RWPE2 (cell line): ENCODE data around the gene KCNJ2.

Experiments used
- ATAC-seq: fragments of 200-7000 bp; cut with Tn5 transposase; 3 replicates; pipeline ENCODE4 v1.9.1; 2021; ENCODE audit warnings: low read depth
- DNase-seq: peaks from one replicate; pipeline ENCODE4 v3.0.0-alpha.2; 2020; ENCODE audit warnings: low spot score
- H3K27ac ChIP-seq: fragments of 450-650 bp; 2 replicates; pipeline ENCODE4 v1.5.1; 2017; ENCODE audit warnings: mild to moderate bottlenecking; ENCODE audit not compliant: poor library complexity, severe bottlenecking
- H3K27me3 ChIP-seq: fragments of 250-450 bp; sonication (Bioruptor Pico); 2 replicates; pipeline ENCODE4 v1.5.1; 2021; ENCODE audit warnings: mild to moderate bottlenecking, moderate library complexity; ENCODE audit not compliant: insufficient read depth, poor library complexity, severe bottlenecking
- H3K36me3 ChIP-seq: fragments of 250-450 bp; sonication (Bioruptor Pico); 2 replicates; pipeline ENCODE4 v1.5.1; 2020; ENCODE audit warnings: low read depth, mild to moderate bottlenecking, moderate library complexity
- H3K4me1 ChIP-seq: fragments of 250-450 bp; sonication (Bioruptor Pico); 2 replicates; pipeline ENCODE4 v1.5.1; 2021; ENCODE audit warnings: mild to moderate bottlenecking, moderate library complexity; ENCODE audit not compliant: insufficient read depth, poor library complexity, severe bottlenecking
- H3K4me3 ChIP-seq: fragments of 250-450 bp; sonication (Bioruptor Pico); 2 replicates; pipeline ENCODE4 v1.5.1; 2021; ENCODE audit warnings: mild to moderate bottlenecking, moderate library complexity; ENCODE audit not compliant: severe bottlenecking
- H3K9me3 ChIP-seq: fragments of 250-450 bp; sonication (Bioruptor Pico); 2 replicates; pipeline ENCODE4 v1.5.1; 2021; ENCODE audit warnings: mild to moderate bottlenecking, moderate library complexity; ENCODE audit not compliant: severe bottlenecking
- TF ChIP-seq, protein P1 (sequence below): fragments of 450-650 bp; IDR thresholded peaks from one replicate; pipeline ENCODE4 v1.5.1; 2017; ENCODE audit warnings: mild to moderate bottlenecking, moderate library complexity; ENCODE audit not compliant: poor library complexity, severe bottlenecking

Gene KCNJ2

DNA sequence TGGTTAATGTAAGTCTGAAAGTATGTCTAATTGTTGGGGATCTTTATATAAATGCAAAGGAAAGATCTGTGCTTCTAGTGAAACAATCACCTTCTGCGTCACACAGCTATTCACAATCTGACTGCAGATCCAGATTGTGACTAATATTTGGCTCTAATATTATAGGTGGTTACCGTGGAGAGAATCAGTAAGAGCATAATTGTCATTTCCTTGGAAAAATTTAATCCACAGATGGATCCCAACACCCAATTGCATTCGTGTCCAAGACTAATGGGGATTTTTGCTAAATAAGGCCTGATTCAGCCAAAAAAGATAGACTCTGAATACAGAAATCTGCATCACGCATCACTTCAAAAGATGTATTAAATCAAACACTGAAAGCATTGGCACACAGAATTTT, 2.7 kb upstream of the KCNJ2 start:
- H3K4me1 ChIP-seq = no peaks in the 10 kb centered on the region
- no peaks in the 10 kb centered on the region for H3K36me3 ChIP-seq
- H3K9me3 ChIP-seq = no peaks in the 10 kb centered on the region
- ATAC-seq = no peak
- TF ChIP-seq, protein P1, sequence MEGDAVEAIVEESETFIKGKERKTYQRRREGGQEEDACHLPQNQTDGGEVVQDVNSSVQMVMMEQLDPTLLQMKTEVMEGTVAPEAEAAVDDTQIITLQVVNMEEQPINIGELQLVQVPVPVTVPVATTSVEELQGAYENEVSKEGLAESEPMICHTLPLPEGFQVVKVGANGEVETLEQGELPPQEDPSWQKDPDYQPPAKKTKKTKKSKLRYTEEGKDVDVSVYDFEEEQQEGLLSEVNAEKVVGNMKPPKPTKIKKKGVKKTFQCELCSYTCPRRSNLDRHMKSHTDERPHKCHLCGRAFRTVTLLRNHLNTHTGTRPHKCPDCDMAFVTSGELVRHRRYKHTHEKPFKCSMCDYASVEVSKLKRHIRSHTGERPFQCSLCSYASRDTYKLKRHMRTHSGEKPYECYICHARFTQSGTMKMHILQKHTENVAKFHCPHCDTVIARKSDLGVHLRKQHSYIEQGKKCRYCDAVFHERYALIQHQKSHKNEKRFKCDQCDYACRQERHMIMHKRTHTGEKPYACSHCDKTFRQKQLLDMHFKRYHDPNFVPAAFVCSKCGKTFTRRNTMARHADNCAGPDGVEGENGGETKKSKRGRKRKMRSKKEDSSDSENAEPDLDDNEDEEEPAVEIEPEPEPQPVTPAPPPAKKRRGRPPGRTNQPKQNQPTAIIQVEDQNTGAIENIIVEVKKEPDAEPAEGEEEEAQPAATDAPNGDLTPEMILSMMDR = no peak
- no peak for DNase-seq
- H3K27ac ChIP-seq = no peak overlapping the region
- H3K27me3 ChIP-seq = peaks cover 27% of the 10 kb centered on the region
- no peak overlapping the region for H3K4me3 ChIP-seq

DNA sequence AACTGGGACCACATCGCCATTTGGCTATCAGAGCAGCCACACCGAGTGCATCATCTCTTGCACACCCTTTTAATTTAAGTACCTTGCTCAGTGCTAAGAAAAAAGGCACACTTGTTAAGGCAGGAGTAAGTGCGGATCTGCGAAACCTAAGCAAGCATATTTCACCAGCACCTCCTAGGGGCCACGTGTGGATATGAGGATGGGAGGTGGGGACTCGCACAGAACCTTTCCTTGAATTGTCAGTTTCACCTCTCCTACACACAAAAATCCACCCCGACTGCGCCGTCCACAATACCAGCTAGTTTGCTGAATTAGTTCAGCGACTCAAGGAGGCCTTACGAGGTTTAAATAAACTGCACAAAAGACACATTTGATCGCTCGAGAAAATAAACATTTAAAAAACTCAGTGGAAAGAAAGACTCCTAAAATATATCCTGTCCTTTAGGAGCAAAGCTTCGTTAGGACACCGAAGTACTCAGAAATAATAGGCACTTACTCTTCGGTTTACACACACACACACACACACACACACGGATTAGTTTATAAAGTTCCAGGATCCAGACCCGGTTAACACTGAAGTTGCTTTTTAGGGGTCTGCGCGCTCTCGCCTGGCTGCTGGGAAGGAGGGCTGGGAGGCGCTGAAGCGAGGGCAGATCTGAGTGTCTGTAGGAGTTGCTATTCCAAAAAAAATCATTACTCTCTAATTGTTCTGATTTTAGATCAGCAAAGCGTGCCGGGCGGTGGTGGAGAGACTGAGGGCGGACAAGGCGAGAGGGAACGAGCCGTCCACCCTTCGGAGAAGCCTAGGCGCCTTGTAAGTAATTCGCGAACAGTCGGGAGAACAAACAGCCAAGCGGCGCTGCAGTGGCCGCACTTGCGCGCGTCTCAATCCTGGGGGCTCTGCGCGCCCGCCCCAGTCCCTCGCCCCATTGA, 1.0 kb upstream of the KCNJ2 start:
- TF ChIP-seq, protein P1 = peak; percentile 56
- peak overlapping the region; percentile 30 for H3K4me3 ChIP-seq
- no peak overlapping the region for H3K27ac ChIP-seq
- peaks cover 35% of the 10 kb centered on the region for H3K27me3 ChIP-seq
- H3K36me3 ChIP-seq = no peaks in the 10 kb centered on the region
- H3K4me1 ChIP-seq = peaks cover 8% of the 10 kb centered on the region
- DNase-seq = no peak
- peak; percentile 53 for ATAC-seq
- H3K9me3 ChIP-seq = no peaks in the 10 kb centered on the region

DNA sequence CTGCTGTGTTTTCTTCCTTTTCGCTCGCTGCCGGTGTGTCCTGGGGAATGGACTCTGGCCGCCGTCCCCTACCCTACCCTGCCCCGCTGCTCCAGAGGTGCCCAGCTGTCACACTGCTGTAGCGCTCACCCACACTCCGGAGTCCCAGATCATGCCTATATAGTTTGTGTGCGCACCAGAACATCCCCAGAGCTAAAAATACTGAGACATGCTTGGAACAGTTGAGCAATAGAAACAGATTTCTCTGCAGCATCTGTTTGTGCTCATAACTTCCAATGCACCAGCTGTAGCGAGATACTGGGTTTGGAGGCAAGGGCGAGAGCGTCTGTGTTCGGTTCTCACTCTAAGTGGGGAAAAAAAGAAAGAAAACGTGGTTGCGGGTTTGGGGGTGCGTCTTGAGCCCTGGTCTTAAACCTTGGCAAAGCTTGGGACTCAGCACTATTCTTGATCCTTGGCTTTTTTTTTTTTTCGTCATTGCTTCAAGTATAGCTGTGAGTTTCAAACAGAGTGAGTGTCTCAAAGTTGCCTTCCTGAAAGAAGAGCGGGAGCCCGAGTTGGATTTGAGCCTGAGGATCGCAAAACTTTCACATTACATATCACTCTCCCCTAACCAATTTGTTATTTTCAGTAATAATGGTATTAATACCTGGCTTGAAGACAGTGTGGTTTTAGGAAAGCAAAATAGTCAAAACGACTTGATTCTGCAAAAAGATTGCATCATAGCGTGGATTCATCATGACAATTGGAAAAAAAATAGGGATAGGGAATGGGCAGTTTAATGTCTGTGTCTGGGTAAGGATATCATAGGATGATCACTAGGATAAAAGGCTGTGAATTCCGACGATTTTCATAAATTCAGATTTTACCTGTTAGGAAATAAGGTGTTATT, 621 bp downstream of the KCNJ2 start:
- peak overlapping the region; percentile 30 for H3K4me3 ChIP-seq

DNA sequence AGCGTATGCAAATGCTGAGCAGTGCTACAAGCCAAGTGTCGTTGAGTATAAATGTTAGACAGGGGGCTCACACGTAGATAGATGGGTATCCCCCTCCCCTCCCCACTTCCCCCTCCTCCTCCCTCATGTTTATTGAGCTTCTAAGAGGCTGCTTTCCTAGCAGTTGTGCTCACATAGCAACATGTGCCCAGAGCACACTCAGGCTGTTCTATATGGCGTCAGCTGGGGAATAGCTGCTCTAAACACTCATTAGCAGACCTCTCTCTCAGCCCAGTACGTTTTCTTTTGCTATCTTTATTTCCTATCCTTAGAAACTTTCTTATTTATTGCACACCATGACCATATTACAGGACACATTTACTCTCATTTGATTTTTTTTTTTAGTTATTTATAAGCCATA, 1.8 kb downstream of the KCNJ2 start:
- Histone ChIP-seq H3K27ac (no peak overlapping the region), H3K4me3 (no peak overlapping the region)
- DNase-seq = no peak

More for the DNA sequence above, 621 bp downstream of the KCNJ2 start:
- no peaks in the 10 kb centered on the region for H3K36me3 ChIP-seq
- H3K9me3 ChIP-seq = no peaks in the 10 kb centered on the region
- DNase-seq (no peak), ATAC-seq (peak; percentile 22)
- peaks cover 10% of the 10 kb centered on the region for H3K4me1 ChIP-seq
- peaks cover 35% of the 10 kb centered on the region for H3K27me3 ChIP-seq
- TF ChIP-seq, protein P1 = no peak
- H3K27ac ChIP-seq = no peak overlapping the region

More for the DNA sequence above, 1.8 kb downstream of the KCNJ2 start:
- Histone ChIP-seq H3K27me3 (peaks cover 35% of the 10 kb centered on the region), H3K36me3 (no peaks in the 10 kb centered on the region), H3K4me1 (peaks cover 10% of the 10 kb centered on the region), H3K9me3 (no peaks in the 10 kb centered on the region)
- TF ChIP-seq, protein P1 = no peak
- ATAC-seq = no peak
